Heart left ventricle (tissue), 16 donors: ENCODE data around the gene TMEM175. TPM values are rescaled to one million over a fixed set of nuclear protein-coding genes. Genes with fewer than 3 reads are reported as not detected.

Source experiments
- ATAC-seq, 4 donors: fragments of 200-7000 bp; cut with Tn5 transposase; one replicate each; pipeline ENCODE4 v1.9.1; 2020 to 2022; ENCODE audit warnings: moderate library complexity in 4 of 4, mild to moderate bottlenecking in 3 of 4, moderate number of reproducible peaks in 1 of 4
- DNase-seq, 5 donors: peaks; one replicate each; pipeline ENCODE4 v3.0.0-alpha.2; 2020
- H3K27ac ChIP-seq, 12 donors: fragments of 200-600 bp; sonication (generic) in 4 of 12; one replicate each; pipeline versions ENCODE4 v1.5.0 to v1.8.0; 2016 to 2022; ENCODE audit warnings: mild to moderate bottlenecking in 2 of 12
- H3K27me3 ChIP-seq, 9 donors: fragments of 200-600 bp; sonication (generic) in 2 of 9; one replicate each; pipeline versions ENCODE4 v1.5.1 to v1.8.0; 2016 to 2022; ENCODE audit warnings: mild to moderate bottlenecking in 3 of 9
- H3K36me3 ChIP-seq, 9 donors: fragments of 200-600 bp; sonication (generic) in 2 of 9; one replicate each; pipeline versions ENCODE4 v1.5.0 to v1.8.0; 2018 to 2022; ENCODE audit warnings: mild to moderate bottlenecking in 2 of 9
- H3K4me1 ChIP-seq, 12 donors: fragments of 200-600 bp; sonication (generic) in 4 of 12; one replicate each; pipeline versions ENCODE4 v1.5.0 to v1.8.0; 2016 to 2022; ENCODE audit warnings: mild to moderate bottlenecking in 3 of 12
- H3K4me3 ChIP-seq, 12 donors: fragments of 200-600 bp; sonication (generic) in 4 of 12; one replicate each; pipeline versions ENCODE4 v1.5.0 to v1.8.0; 2017 to 2022; ENCODE audit warnings: mild to moderate bottlenecking in 9 of 12, moderate library complexity in 4 of 12
- H3K9me3 ChIP-seq, 12 donors: fragments of 200-600 bp; sonication (generic) in 4 of 12; one replicate each; pipeline versions ENCODE4 v1.5.0 to v1.8.0; 2016 to 2022; ENCODE audit warnings: mild to moderate bottlenecking in 1 of 12
- POLR2A ChIP-seq, 2 donors: fragments of 450-650 bp; IDR thresholded peaks; one replicate each; pipeline ENCODE4 v1.6.1; 2017; ENCODE audit warnings: antibody characterized with exemption in 2 of 2, mild to moderate bottlenecking in 2 of 2, moderate library complexity in 2 of 2
- WGBS, 4 donors: extraction: QIAGEN DNeasy Blood & Tissue Kit in 2 of 4; methylation state at CpG; one replicate each; pipeline versions ENCODE4 v1.1.5 to v1.1.7; 2013 to 2018; 5-methylcytosine and 5-hydroxymethylcytosine counted together
- intact Hi-C, 10 donors: fragments of 100-400 bp; cut with DNase I; formaldehyde crosslinking; loops; one replicate each; pipeline versions ENCODE4 v1.11.1 to v1.14.2; 2022
- polyA plus RNA-seq, 2 donors: library from polyadenylated mRNA; stranded (reverse); fragments of 200-250 nt; gene quantifications; one replicate each; pipeline ENCODE4 v1.2.3, GENCODE V29; 2013
- total RNA-seq, 9 donors: library from RNA; depleted of rRNA in 2 of 9; stranded (reverse); fragments of >200 nt in 2 of 9; fragmentation: NEBNext Ultra II Directional in 3 of 9; extraction: Animal tissue kit (Norgen Biotek cat#: 25700) in 3 of 9; gene quantifications; one replicate each; pipeline versions ENCODE4 v1.1.0 to v1.2.4, GENCODE V29; 2016 to 2023
- TF ChIP-seq, protein P1 (sequence below), 12 donors: fragments of 200-600 bp; sonication (generic) in 4 of 12; IDR thresholded peaks; one replicate each; pipeline versions ENCODE4 v1.5.0 to v1.8.0; 2018 to 2022; ENCODE audit warnings: antibody characterized with exemption in 12 of 12, mild to moderate bottlenecking in 5 of 12
- donor health status: ischemic (EF 13 %, LVEDD 7.1; RV severe dilation, severe dysfunction).
- donor health status: healthy with polysubstance abuse.
- donor health status: DM: no; HTN: yes; CAD: no.
- donor health status: DM: no; HTN: no; CAD: no.
- donor health status: ischemic (EF 25% LVEDD 6.9; RV normal size, moderate dysfunction).
- donor health status: ischemic (EF 25% LVEDD 5.7; RV mildly dilated, moderate dysfunction).
- donor health status: healthy.
- donor health status: DM: yes; HTN: yes; CAD: no.
- donor health status: ischemic (EF 35%, LVEDD 5.7; RV mildly dilated, moderate dysfunction).
- donor health status: nonischemic (EF 11% LVEDD 7.7; RV severe dilation, severe dysfunction).
- donor health status: DM: yes; HTN: yes; CAD: no.
- donor health status: PGD.
- donor health status: ischemic (EF 29% LVEDD 5.4; RV normal size, mild dysfunction).
- donor health status: nonischemic (EF 23%, LVEDD 6.1; RV moderate dilation, normal function).

Gene TMEM175
- total and polyA plus RNA-seq, 11 donors: 14.2 to 34.6 (median 20.1) TPM

DNA sequence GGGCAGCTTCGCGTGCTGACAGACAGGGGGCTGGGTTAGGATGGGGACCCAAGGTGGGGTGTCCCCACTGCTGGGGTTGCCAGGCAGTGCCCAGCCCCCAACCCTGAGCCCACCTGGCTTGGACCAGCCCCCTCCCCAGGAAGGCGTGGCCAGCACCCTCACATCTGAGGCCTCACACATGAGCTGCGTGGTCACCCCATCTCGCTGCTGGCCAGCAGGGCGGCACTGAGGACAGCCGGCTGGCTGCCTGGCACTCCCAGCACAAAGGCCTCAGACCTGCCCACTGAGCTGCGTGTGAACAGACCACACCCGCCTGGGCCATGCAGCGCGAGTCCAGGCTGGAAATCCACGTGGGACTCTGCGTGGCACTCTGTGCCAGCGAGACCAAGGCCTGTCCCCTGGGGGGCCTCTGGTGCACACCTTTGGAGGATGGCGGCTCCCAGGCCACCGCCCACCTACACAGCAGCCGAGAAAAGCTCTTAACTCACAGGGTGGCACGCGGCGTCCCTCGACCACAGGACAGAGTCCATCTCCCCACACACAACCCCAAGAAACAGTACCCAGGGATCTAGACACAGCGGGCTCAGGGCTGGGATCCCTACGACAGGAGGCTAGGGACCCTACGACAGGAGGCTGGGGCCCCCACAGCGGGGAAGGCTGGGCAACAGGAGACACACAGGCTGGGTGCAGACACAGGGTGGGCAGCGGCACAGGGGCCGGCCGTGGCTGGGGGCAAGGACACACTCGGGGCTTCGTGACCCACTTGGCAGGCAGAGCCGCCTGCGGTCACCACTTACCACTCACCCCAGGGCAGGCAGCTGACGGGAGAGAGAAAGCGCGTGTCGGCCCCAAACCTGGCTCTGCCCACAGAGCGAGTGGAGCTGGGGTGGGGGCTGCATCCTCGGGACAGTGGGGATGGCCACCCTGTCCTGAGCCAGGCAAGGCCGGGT is 31.3 kb downstream of the TMEM175 start:
- peaks cover 0 to 11% (median 0%) of the 10 kb centered on the region in 9 donors for H3K27me3 ChIP-seq
- intact Hi-C loops: no loop called here
- peaks cover 0 to 12% (median 0%) of the 10 kb centered on the region in 12 donors for H3K4me1 ChIP-seq
- DNase-seq (peak in 1 of 5 donors; percentile 61), ATAC-seq (no peak)
- H3K27ac ChIP-seq: no peak overlapping the region
- TF ChIP-seq POLR2A (IDR thresholded peaks at IDR 0.05): no peak
- H3K9me3 ChIP-seq: no peaks in the 10 kb centered on the region
- no peak overlapping the region for H3K4me3 ChIP-seq
- 94 to 96% (median 95%) methylated on average over 22 to 39 of the region's 39 CpGs for WGBS, 4 donors
- H3K36me3 ChIP-seq: peaks cover 0 to 75% (median 10%) of the 10 kb centered on the region in 9 donors

DNA sequence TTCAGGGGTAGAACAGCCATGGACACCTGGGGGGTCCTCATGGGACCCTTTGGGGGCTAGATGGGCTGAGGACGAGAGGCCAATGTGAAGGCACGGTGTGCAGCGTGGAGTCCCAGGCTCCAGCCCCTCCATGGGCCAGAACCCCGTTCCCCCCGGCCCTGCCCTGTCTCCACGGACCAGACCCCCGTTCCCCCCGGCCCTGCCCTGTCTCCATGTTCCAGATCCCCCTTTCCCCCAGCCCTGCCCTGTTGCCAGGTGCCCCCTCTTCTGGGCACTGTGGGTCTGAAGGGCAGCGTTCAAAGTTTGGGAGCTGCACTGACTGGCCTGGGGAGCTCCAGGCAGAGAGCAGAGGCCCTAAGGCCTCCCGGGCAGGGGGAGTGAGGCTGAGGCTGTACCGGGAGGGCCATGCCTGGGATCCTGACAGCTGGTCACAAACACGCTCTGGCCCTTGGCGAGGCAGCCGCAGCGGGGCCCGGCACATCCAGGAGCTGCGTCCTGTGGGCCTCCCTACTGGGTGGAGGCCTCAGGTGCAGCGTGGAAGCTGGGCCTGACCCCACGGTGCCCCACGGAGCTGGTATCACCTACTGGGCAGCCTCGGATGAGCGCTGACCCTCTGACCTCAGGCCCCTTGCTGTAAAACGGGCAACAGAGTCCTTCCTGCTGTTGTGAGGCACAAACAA is 32.2 kb downstream of the TMEM175 start:
- Histone ChIP-seq H3K27ac (no peak overlapping the region), H3K9me3 (no peaks in the 10 kb centered on the region), H3K4me1 (peaks cover 0 to 12% (median 0%) of the 10 kb centered on the region in 12 donors), H3K4me3 (no peak overlapping the region), H3K27me3 (peaks cover 0 to 13% (median 0%) of the 10 kb centered on the region in 9 donors), H3K36me3 (peaks cover 0 to 67% (median 10%) of the 10 kb centered on the region in 9 donors)
- no peak for TF ChIP-seq POLR2A (IDR thresholded peaks at IDR 0.05)
- TF ChIP-seq, protein P1, sequence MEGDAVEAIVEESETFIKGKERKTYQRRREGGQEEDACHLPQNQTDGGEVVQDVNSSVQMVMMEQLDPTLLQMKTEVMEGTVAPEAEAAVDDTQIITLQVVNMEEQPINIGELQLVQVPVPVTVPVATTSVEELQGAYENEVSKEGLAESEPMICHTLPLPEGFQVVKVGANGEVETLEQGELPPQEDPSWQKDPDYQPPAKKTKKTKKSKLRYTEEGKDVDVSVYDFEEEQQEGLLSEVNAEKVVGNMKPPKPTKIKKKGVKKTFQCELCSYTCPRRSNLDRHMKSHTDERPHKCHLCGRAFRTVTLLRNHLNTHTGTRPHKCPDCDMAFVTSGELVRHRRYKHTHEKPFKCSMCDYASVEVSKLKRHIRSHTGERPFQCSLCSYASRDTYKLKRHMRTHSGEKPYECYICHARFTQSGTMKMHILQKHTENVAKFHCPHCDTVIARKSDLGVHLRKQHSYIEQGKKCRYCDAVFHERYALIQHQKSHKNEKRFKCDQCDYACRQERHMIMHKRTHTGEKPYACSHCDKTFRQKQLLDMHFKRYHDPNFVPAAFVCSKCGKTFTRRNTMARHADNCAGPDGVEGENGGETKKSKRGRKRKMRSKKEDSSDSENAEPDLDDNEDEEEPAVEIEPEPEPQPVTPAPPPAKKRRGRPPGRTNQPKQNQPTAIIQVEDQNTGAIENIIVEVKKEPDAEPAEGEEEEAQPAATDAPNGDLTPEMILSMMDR (IDR thresholded peaks at IDR 0.05): no peak
- intact Hi-C loops: no loop called here
- 84 to 94% (median 93%) methylated on average over 4 to 23 of the region's 23 CpGs for WGBS, 4 donors
- ATAC-seq: no peak
- peak in 2 of 5 donors; percentile 24 to 53 for DNase-seq

DNA sequence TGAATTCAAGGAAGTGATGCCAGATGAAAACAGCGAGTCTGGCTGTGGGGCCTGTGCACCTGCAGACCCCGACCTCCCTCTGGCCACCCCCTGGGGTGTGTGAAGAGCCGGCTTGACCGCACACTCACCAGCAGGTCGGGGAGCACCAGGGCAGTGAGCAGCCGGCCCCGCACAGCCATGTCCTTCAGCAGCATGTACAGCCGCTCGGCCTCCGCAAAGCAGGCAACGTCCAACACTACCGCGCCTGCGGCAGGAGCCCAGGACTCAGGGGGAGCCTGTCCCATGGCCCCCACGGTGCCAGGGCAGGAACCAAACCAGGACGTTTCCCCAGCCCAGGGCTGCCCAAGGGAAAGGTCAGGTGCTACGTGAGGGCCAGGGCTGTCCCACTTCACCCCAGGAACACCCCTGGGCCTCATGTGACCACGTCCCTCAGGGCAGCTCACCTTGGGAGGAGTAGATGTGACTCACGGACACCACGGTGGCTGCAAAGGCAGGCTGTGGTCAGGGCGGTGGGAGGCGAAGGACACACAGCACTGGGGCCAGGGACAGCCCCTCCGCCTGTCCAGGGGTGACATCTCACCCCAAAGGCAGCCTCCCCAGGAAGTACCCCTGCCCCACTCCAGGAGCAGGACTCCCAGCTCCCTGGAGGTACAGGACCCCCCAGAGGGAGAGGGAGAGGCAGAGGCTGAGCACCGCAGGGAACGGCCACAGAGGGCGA is 32.9 kb downstream of the TMEM175 start:
- Histone ChIP-seq H3K9me3 (no peaks in the 10 kb centered on the region), H3K4me1 (peaks cover 0 to 12% (median 0%) of the 10 kb centered on the region in 12 donors), H3K4me3 (no peak overlapping the region), H3K36me3 (peaks cover 0 to 62% (median 10%) of the 10 kb centered on the region in 9 donors), H3K27me3 (peaks cover 0 to 13% (median 0%) of the 10 kb centered on the region in 9 donors), H3K27ac (no peak overlapping the region)
- ATAC-seq: no peak
- peak in 2 of 5 donors; percentile 18 to 57 for DNase-seq
- intact Hi-C loops: no loop called here
- TF ChIP-seq, protein P1 (IDR thresholded peaks at IDR 0.05): no peak
- TF ChIP-seq POLR2A (IDR thresholded peaks at IDR 0.05): no peak
- WGBS, 4 donors: 90 to 95% (median 94%) methylated on average over 23 to 26 of the region's 26 CpGs

DNA sequence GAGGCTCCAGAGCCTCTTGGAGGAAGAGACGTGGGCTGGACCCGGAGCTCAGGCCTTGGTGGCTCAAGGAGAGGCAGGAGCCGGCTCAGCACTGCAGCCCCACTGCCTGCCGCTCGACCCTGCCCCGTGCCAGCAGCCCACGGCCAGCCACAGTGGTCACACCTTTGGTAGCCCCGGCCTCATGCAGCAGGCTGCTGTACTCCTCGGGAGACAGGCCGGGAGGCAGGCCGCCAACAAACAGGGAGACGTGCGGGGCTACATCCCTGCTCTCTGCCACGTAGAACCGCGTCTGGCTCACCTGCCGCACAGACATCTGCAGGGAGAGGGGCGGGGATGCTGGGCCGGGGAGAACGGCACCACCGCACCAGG is 33.5 kb downstream of the TMEM175 start:
- intact Hi-C loops: no loop called here
- WGBS, 4 donors: 90 to 95% (median 94%) methylated on average over 21 of the region's 21 CpGs
- TF ChIP-seq, protein P1 (IDR thresholded peaks at IDR 0.05): no peak
- TF ChIP-seq POLR2A (IDR thresholded peaks at IDR 0.05): no peak
- Histone ChIP-seq H3K9me3 (no peaks in the 10 kb centered on the region), H3K27ac (no peak overlapping the region), H3K36me3 (peaks cover 0 to 59% (median 10%) of the 10 kb centered on the region in 9 donors), H3K4me3 (no peak overlapping the region), H3K27me3 (peaks cover 0 to 13% (median 0%) of the 10 kb centered on the region in 9 donors), H3K4me1 (peaks cover 0 to 12% (median 0%) of the 10 kb centered on the region in 12 donors)
- DNase-seq (peak in 3 of 5 donors; percentile 22 to 54 (median 28)), ATAC-seq (no peak)
